IMR-90 (cell line): ENCODE measurements around the gene BAIAP2. TPM values are rescaled to one million over a fixed set of nuclear protein-coding genes. Genes with fewer than 3 reads are reported as not detected.
A peak's percentile ranks its signal among the peaks of the same experiment; 100 is the strongest.

Experiments used
- ATAC-seq: fragments of 200-7000 bp; cut with Tn5 transposase; 2 replicates; pipeline ENCODE4 v1.9.1; 2020; ENCODE audit warnings: low read depth, mild to moderate bottlenecking, moderate library complexity
- BruUV-seq: library from RNA; stranded (reverse); fragments of 400-500 nt; replicated peaks from 2 replicates; lab custom pipeline; 2021; lab: Mats Ljungman, UMichigan
- CTCF ChIA-PET: fragments of 300-600 bp; formaldehyde crosslinking; extraction: SDS; loops from one replicate; lab custom pipeline; 2021; ENCODE audit warnings: antibody characterized with exemption; lab: Yijun Ruan, JAX
- POLR2A ChIA-PET: fragments of 300-600 bp; sonication (Branson Sonifier 250); formaldehyde crosslinking; loops from one replicate; lab custom pipeline; 2022; ENCODE audit warnings: antibody characterized with exemption; ENCODE audit not compliant: unreplicated experiment; lab: Charles Lee
- DNase-seq: peaks from one replicate; pipeline ENCODE4 v3.0.0; 2013
- H2AFZ ChIP-seq: replicated peaks from 2 replicates; pipeline ENCODE3; 2013; ENCODE audit warnings: low read length, mild to moderate bottlenecking; ENCODE audit not compliant: poor library complexity
- H2AK5ac ChIP-seq: 2 replicates; pipeline ENCODE4 v1.6.1; 2013; ENCODE audit warnings: low read depth, low read length, inconsistent platforms
- H2AK9ac ChIP-seq: replicated peaks from 2 replicates; pipeline ENCODE3; 2013; ENCODE audit warnings: mild to moderate bottlenecking, low read depth, low read length, moderate library complexity; ENCODE audit not compliant: poor library complexity
- H2BK120ac ChIP-seq: 2 replicates; pipeline ENCODE4 v1.6.1; 2013; ENCODE audit warnings: low read depth, low read length, inconsistent platforms
- H2BK15ac ChIP-seq: 3 replicates; pipeline ENCODE4 v1.6.1; 2013; ENCODE audit warnings: low read depth, low read length, inconsistent platforms
- H2BK20ac ChIP-seq: 2 replicates; pipeline ENCODE4 v1.6.1; 2013; ENCODE audit warnings: low read depth, mild to moderate bottlenecking, inconsistent platforms, low read length, moderate library complexity
- H2BK5ac ChIP-seq: 2 replicates; pipeline ENCODE4 v1.6.1; 2013; ENCODE audit warnings: mild to moderate bottlenecking, low read depth, low read length, inconsistent platforms; ENCODE audit not compliant: poor library complexity, severe bottlenecking
- H3K14ac ChIP-seq: replicated peaks from 2 replicates; pipeline ENCODE4 v1.6.1; 2013; ENCODE audit warnings: low read depth, low read length, inconsistent platforms
- H3K18ac ChIP-seq: 2 replicates; pipeline ENCODE4 v1.6.1; 2013; ENCODE audit warnings: low read depth, low read length, control low read depth
- H3K23ac ChIP-seq: 2 replicates; pipeline ENCODE4 v1.6.1; 2013; ENCODE audit warnings: low read depth, low read length, inconsistent platforms
- H3K27ac ChIP-seq: 2 replicates; pipeline ENCODE4 v1.5.1; 2013; ENCODE audit warnings: mild to moderate bottlenecking, control low read depth, low read length; ENCODE audit not compliant: insufficient read depth
- H3K27me3 ChIP-seq: 2 replicates; pipeline ENCODE4 v1.6.1; 2013; ENCODE audit warnings: low read length; ENCODE audit not compliant: control insufficient read depth, insufficient read depth
- H3K36me3 ChIP-seq: 2 replicates; pipeline ENCODE4 v1.6.1; 2013; ENCODE audit warnings: low read length, mixed read lengths; ENCODE audit not compliant: control insufficient read depth, insufficient read depth
- H3K4ac ChIP-seq: 2 replicates; pipeline ENCODE4 v1.6.1; 2013; ENCODE audit warnings: low read depth, low read length, inconsistent platforms
- H3K4me1 ChIP-seq: 2 replicates; pipeline ENCODE4 v1.6.1; 2013; ENCODE audit warnings: low read length, mixed read lengths; ENCODE audit not compliant: control insufficient read depth, insufficient read depth
- H3K4me2 ChIP-seq: 2 replicates; pipeline ENCODE4 v1.6.1; 2013; ENCODE audit warnings: low read depth, mild to moderate bottlenecking, control low read depth, low read length, moderate library complexity
- H3K4me3 ChIP-seq: 2 replicates; pipeline ENCODE4 v1.5.1; 2013; ENCODE audit warnings: low read depth, mild to moderate bottlenecking, control low read depth, low read length, moderate library complexity; ENCODE audit not compliant: insufficient read depth
- H3K56ac ChIP-seq: 2 replicates; pipeline ENCODE4 v1.6.1; 2013; ENCODE audit warnings: low read length, inconsistent platforms; ENCODE audit not compliant: insufficient read depth; ENCODE audit errors: extremely low read depth
- H3K79me1 ChIP-seq, 2 experiments: 2 replicates each; pipeline ENCODE4 v1.6.1; 2013; ENCODE audit warnings: low read length in 2 of 2, inconsistent platforms in 1 of 2, low read depth in 1 of 2
- H3K9ac ChIP-seq: 2 replicates; pipeline ENCODE4 v1.6.1; 2013; ENCODE audit warnings: low read depth, low read length, control low read depth
- H3K9me1 ChIP-seq: 2 replicates; pipeline ENCODE4 v1.6.1; 2013; ENCODE audit warnings: low read length, inconsistent platforms; ENCODE audit not compliant: insufficient read depth
- H3K9me3 ChIP-seq: 2 replicates; pipeline ENCODE4 v1.6.1; 2013; ENCODE audit warnings: low read length; ENCODE audit not compliant: control insufficient read depth, insufficient read depth
- H4K20me1 ChIP-seq: 2 replicates; pipeline ENCODE4 v1.6.1; 2013; ENCODE audit warnings: low read length, inconsistent platforms; ENCODE audit not compliant: insufficient read depth
- H4K5ac ChIP-seq: 2 replicates; pipeline ENCODE4 v1.6.1; 2013; ENCODE audit warnings: mild to moderate bottlenecking, low read depth, low read length, control low read depth
- H4K8ac ChIP-seq, 2 experiments: 2 replicates each; pipeline ENCODE4 v1.6.1; 2013; ENCODE audit warnings: low read depth in 2 of 2, low read length in 2 of 2, control low read depth in 1 of 2, inconsistent platforms in 1 of 2
- H4K91ac ChIP-seq: 2 replicates; pipeline ENCODE4 v1.6.1; 2013; ENCODE audit warnings: low read depth, low read length, inconsistent platforms; ENCODE audit not compliant: insufficient read depth
- BHLHE40 ChIP-seq: fragments of 150-350 bp; IDR thresholded peaks from 2 replicates; pipeline ENCODE4 v1.6.1; 2016; ENCODE audit warnings: mild to moderate bottlenecking, low read depth, low read length
- CTCF ChIP-seq: conservative IDR thresholded peaks from 2 replicates; pipeline ENCODE4 v1.5.1; 2012; ENCODE audit warnings: mild to moderate bottlenecking, low read depth, low read length, improper control_type of control experiment
- FOS ChIP-seq: fragments of 150-350 bp; IDR thresholded peaks from 2 replicates; pipeline ENCODE4 v1.6.1; 2016; ENCODE audit warnings: low read depth, low read length
- MAZ ChIP-seq: IDR thresholded peaks from 2 replicates; pipeline ENCODE4 v1.6.1; 2012; ENCODE audit warnings: low read depth, mild to moderate bottlenecking, low read length, improper control_type of control experiment, moderate library complexity, borderline replicate concordance
- MXI1 ChIP-seq: IDR thresholded peaks from 2 replicates; pipeline ENCODE4 v1.6.1; 2012; ENCODE audit warnings: low read depth, mild to moderate bottlenecking, low read length, moderate library complexity, borderline replicate concordance
- NFE2L2 ChIP-seq: fragments of 150-350 bp; IDR thresholded peaks from 2 replicates; pipeline ENCODE4 v1.6.1; 2016; ENCODE audit warnings: low read depth, mild to moderate bottlenecking, low read length
- RCOR1 ChIP-seq: IDR thresholded peaks from 2 replicates; pipeline ENCODE4 v1.6.1; 2012; ENCODE audit warnings: mild to moderate bottlenecking, low read length, improper control_type of control experiment; ENCODE audit not compliant: insufficient replicate concordance
- SMC3 ChIP-seq: fragments of 150-350 bp; IDR thresholded peaks from 2 replicates; pipeline ENCODE4 v1.6.1; 2016; ENCODE audit warnings: low read depth, mild to moderate bottlenecking, antibody characterized with exemption, low read length, moderate library complexity
- WGBS, 2 experiments: methylation state at CpG; one replicate each; pipeline versions ENCODE4 v1.1.5 to v1.1.7; 2013; ENCODE audit warnings: missing lambda C conversion rate in 2 of 2; ENCODE audit not compliant: insufficient read length in 1 of 2; ENCODE audit errors: extremely low coverage in 2 of 2; 5-methylcytosine and 5-hydroxymethylcytosine counted together
- dilution Hi-C: fragments of 300-500 bp; cut with HindIII; formaldehyde crosslinking; loops from one replicate; pipeline ENCODE4 v1.14.3; 2018; ENCODE audit warnings: low sequenced_read_pairs; ENCODE audit not compliant: unreplicated experiment
- in situ Hi-C: fragments of 300-500 bp; cut with MboI; formaldehyde crosslinking; loops from 3 replicates; pipeline ENCODE4 v1.14.3; 2019; ENCODE audit warnings: low sequenced_read_pairs, inconsistent platforms, mixed read lengths
- intact Hi-C: fragments of 100-400 bp; cut with micrococcal nuclease; formaldehyde crosslinking; loops from 2 replicates; pipeline ENCODE4 v1.10.0; 2022
- polyA plus RNA-seq, 3 experiments: library from polyadenylated mRNA; depleted of rRNA; stranded (reverse); fragments of >200 nt; gene quantifications; 2 replicates each; pipeline ENCODE4 v1.2.3, GENCODE V29; 2012; ENCODE audit warnings: low replicate concordance in 1 of 3
- total RNA-seq: library from RNA; depleted of rRNA; stranded (reverse); fragments of >200 nt; gene quantifications from 2 replicates; pipeline ENCODE4 v1.2.3, GENCODE V29; 2012
- TF ChIP-seq, protein P1 (sequence below): fragments of 150-350 bp; IDR thresholded peaks from 2 replicates; pipeline ENCODE4 v1.6.1; 2017; ENCODE audit warnings: mild to moderate bottlenecking, antibody characterized with exemption, low read length, low read depth
- TF ChIP-seq, protein P2 (sequence below): fragments of 150-350 bp; IDR thresholded peaks from 2 replicates; pipeline ENCODE4 v1.6.1; 2016; ENCODE audit warnings: low read depth, mild to moderate bottlenecking, low read length, moderate library complexity, borderline replicate concordance

Gene BAIAP2
- total and polyA plus RNA-seq, 2 of the 4 experiments (the other 2 are of a cell fraction): 18.3 to 32.6 TPM

DNA sequence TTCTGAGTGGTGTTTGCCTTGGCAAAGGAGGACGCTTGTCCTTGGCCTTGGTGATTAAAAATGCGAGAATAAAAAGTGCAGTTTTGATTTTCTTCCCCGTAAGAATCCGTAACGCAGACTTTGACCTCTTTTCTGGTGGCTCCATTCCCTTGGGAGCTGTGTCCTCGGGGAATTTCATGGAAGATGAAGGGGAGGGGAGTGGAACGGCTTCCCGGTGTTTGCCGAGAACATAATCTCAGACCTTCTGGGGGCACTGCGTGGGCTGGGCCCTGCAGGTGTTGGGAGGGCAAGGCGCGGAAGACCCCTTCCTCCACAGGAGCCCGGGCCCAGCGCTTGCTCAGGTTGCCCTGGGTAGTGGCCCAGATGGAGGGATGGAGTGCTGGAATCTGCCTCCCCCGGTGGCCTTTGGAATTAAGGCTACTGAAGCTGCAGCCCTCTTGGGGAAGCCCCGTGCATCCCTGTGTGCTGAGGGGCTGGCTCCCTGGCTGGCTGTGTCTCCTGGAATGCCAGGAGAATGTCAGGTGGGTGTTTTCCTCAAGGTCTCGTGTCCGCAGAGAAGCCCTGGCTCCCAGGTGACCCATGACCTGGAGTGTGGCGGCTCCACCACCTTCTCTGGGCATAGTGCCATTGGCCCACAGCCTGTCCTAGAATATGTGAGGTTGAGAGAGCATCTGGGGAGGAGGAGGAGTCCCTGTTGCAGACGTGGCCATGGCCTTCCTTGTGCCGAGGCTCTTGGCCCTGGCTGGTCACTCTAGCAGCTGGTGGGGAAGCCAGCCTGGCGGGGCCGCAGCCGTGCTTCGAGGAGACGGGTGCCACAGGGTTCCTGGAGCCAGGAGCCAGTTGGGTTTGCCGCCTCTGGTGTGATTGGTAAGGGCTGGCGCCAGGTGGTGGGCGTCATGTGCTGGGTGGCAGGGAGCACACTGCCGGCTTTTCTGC lies 3.1 kb downstream of the BAIAP2 start:
- Histone ChIP-seq H2BK15ac (no peak overlapping the region), H3K4me1 (peaks cover 15% of the 10 kb centered on the region), H3K79me1 (peaks cover 7 to 62% of the 10 kb centered on the region in 2 experiments), H3K27ac (no peak overlapping the region), H3K18ac (no peak overlapping the region), H2AK9ac (no peak overlapping the region), H2BK20ac (no peak overlapping the region), H3K9ac (no peak overlapping the region), H2AK5ac (0 out of 2 replicates have a peak overlapping the region, but pooled peaks have one; percentile 16), H3K56ac (no peak overlapping the region), H4K20me1 (peaks cover 47% of the 10 kb centered on the region), H3K9me3 (no peaks in the 10 kb centered on the region), H4K5ac (no peak overlapping the region), H3K14ac (no peak overlapping the region), H3K27me3 (no peaks in the 10 kb centered on the region), H3K23ac (no peak overlapping the region), H3K9me1 (peaks cover 18% of the 10 kb centered on the region), H3K36me3 (no peaks in the 10 kb centered on the region; the same call in 1 of the 2 replicates), H3K4ac (no peak overlapping the region), H4K91ac (no peak overlapping the region), H3K4me3 (no peak overlapping the region), H4K8ac (no peak overlapping the region), H2AFZ (no peak overlapping the region), H2BK5ac (no peak overlapping the region), H3K4me2 (no peak overlapping the region), H2BK120ac (no peak overlapping the region)
- intact Hi-C loops (no loop called here), dilution Hi-C loops (no loop called here), in situ Hi-C loops (no loop called here)
- TF ChIP-seq, protein P1, sequence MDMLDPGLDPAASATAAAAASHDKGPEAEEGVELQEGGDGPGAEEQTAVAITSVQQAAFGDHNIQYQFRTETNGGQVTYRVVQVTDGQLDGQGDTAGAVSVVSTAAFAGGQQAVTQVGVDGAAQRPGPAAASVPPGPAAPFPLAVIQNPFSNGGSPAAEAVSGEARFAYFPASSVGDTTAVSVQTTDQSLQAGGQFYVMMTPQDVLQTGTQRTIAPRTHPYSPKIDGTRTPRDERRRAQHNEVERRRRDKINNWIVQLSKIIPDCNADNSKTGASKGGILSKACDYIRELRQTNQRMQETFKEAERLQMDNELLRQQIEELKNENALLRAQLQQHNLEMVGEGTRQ: no peak
- TF ChIP-seq CTCF: no peak
- no peak for TF ChIP-seq MAZ
- TF ChIP-seq SMC3: no peak
- TF ChIP-seq FOS: no peak
- TF ChIP-seq RCOR1: no peak
- TF ChIP-seq MXI1: no peak
- no peak for TF ChIP-seq BHLHE40
- TF ChIP-seq, protein P2, sequence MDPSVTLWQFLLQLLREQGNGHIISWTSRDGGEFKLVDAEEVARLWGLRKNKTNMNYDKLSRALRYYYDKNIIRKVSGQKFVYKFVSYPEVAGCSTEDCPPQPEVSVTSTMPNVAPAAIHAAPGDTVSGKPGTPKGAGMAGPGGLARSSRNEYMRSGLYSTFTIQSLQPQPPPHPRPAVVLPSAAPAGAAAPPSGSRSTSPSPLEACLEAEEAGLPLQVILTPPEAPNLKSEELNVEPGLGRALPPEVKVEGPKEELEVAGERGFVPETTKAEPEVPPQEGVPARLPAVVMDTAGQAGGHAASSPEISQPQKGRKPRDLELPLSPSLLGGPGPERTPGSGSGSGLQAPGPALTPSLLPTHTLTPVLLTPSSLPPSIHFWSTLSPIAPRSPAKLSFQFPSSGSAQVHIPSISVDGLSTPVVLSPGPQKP: no peak
- TF ChIP-seq NFE2L2: no peak
- no peak for ATAC-seq
- ChIA-PET POLR2A (no interaction called here), CTCF (interaction anchor here (1.2 kb wide), 1 partner anchor 13 kb away, joined by 4 read pairs; no protein-coding TSS in a partner anchor)
- 71% methylated on average over 4 of the region's 30 CpGs; no CpG with 5 or more reads in 1 of the 2 experiments for WGBS, 2 experiments
- no TSS peak for BruUV-seq
- DNase-seq: no peak
